NT2/D1 (cell line): ENCODE measurements around the gene GMDS.

Source experiments
- SUZ12 ChIP-seq: IDR thresholded peaks from 2 replicates; pipeline ENCODE4 v1.6.1; 2011; ENCODE audit not compliant: insufficient read length, insufficient read depth; ENCODE audit errors: extremely low read depth
- YY1 ChIP-seq: IDR thresholded peaks from 2 replicates; pipeline ENCODE4 v1.6.1; 2011; ENCODE audit not compliant: insufficient read length, insufficient read depth
- ZNF274 ChIP-seq: IDR thresholded peaks from 2 replicates; pipeline ENCODE4 v1.6.1; 2011; ENCODE audit warnings: mild to moderate bottlenecking, low read depth, low read length

- TF ChIP-seq ZNF274: no peak
- no peak for TF ChIP-seq YY1
- TF ChIP-seq SUZ12: no peak
Observed at GRCh38 chr6:1832358-1832757, 413.0 kb downstream of the GMDS start.
